ENCODE data around the gene XBP1.

GRCh38 chr22:28817919-28818859 is 17.8 kb upstream of the XBP1 start:
- TF ChIP-seq CTCF (IDR thresholded peaks at IDR 0.05; ENCODE audit: low read depth, low read length, missing input control) (no peak), REST (IDR thresholded peaks at IDR 0.05) (peak; percentile 22)
